HT-29 (cell line): ENCODE results near the gene SLC2A1. TPM values are rescaled to one million over a fixed set of nuclear protein-coding genes. Genes with fewer than 3 reads are reported as not detected.
"Not testable (repeated sequence)": the region's sequence is repeated elsewhere in the genome, so short reads cannot be mapped to it uniquely, and the experiment has no call there.

Experiments
- DNase-seq: peaks from one replicate; pipeline ENCODE4 v3.0.0-alpha.2; 2015; ENCODE audit warnings: low spot score
- total RNA-seq: library from RNA; depleted of rRNA; stranded (reverse); fragments of >200 nt; shearing (Covaris generic); gene quantifications from 2 replicates; pipeline ENCODE4 v1.2.3, GENCODE V29; 2014

The SLC2A1 gene
- total RNA-seq, 1 experiment from 2014 or later = 916 TPM

DNA sequence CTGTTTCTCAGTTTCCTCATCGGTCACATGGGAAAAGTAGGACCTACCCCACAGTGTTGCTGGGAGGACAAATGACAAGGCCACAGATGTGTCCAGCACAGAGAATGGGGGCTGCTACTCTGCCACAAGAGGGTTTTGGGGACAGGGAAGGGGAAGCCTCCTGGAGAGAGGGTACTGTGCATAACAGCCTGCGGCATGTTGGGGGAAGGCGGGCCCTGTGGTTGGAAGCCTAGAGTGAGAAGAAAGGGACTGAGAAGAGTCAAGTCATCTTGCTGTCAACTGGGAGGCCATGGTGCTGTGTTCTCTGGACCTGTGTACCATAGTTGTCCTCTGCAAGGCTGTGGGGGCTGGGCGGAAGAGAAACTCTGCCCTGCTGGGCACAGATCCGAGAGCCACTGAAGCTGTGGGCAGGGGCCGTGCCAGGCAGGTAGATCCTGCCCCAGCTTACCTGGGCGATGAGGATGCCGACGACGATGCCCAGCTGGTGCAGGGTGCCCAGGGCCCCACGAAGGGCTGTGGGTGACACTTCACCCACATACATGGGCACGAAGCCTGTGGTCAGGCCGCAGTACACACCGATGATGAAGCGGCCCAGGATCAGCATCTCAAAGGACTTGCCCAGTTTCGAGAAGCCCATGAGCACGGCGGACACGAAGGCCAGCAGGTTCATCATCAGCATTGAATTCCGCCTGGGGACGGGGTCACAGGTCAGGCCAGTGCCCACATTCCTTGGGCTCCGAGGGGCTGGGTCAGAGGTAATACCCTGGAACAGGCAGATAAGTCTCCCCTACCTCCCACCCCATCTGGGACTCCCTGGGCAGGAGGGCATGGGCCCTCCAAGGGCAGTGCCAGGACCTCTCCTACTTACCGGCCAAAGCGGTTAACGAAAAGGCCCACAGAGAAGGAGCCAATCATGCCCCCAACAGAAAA is 28.2 kb downstream of the SLC2A1 start:
- DNase-seq = no peak

DNA sequence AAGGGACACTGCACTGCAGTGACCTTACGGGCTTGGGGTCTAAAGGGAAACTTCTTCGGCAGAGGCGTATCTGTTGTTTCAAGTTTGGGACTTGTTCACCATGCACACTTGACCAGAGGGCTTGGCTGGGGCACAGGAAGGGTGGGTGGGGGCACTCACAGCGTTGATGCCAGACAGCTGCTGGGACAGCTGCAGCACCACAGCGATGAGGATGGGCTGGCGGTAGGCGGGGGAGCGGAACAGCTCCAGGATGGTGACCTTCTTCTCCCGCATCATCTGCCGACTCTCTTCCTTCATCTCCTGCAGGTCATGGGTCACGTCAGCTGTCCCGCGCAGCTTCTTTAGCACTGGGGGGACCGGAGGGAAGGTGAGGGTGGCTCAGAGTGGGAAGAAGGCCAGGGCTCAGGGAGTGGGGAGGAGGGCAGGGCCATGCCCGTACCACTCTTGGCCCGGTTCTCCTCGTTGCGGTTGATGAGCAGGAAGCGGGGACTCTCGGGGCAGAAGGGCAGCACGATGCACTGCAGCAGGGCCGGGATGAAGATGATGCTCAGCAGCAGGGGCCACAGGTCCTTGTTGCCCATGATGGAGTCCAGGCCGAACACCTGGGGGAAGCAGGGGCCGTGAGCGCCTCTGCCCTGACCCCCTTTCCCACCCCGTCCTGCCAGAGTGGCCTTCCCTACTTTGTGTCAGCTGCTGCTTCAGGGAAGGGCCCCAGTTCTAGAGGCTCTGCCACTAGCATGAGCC is 29.1 kb downstream of the SLC2A1 start:
- DNase-seq = no peak

DNA sequence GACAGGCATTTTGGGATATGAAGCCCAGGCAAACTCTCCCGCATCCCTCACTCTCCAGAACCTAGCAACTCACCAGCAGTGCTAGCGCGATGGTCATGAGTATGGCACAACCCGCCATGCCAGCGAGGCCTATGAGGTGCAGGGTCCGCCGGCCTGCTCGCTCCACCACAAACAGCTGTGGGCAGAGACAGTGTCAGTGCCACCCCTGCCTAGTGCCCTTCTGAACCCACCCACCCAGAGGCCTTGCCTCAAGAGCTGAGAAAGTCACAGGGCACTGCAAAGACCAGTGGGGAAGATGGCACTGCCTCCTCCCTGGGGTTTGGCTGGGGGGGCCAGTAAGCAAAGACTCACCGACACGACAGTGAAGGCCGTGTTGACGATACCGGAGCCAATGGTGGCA is 29.8 kb downstream of the SLC2A1 start:
- DNase-seq = no peak

DNA sequence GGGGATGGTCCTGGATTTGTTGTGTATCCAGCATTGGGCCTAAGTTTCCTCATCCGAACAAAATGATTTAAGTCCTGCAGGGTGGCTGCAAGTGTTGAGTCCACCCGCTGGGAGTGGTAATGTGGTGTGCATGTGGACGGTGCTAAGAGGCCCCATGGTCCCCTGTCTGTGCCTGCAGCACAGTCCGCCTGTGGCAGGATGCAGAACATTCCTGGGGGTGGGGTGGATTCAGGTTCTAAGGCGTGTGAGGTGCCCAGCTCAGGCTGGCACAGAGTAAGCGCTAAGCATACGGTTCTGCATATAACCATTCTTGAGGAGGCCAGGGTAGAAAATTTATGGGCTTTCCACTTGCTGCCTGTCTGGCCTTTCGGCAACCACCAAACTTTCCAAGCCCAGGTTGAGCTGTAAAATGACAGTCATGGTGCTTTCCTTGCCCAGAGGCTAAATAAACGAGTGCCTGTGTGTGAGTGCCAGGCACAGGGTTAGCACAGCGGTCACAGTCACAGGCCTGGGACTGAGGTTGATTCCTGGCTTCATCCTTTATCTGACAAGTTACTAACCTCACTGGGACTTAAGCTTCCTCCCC is 30.7 kb downstream of the SLC2A1 start:
- no peak for DNase-seq

DNA sequence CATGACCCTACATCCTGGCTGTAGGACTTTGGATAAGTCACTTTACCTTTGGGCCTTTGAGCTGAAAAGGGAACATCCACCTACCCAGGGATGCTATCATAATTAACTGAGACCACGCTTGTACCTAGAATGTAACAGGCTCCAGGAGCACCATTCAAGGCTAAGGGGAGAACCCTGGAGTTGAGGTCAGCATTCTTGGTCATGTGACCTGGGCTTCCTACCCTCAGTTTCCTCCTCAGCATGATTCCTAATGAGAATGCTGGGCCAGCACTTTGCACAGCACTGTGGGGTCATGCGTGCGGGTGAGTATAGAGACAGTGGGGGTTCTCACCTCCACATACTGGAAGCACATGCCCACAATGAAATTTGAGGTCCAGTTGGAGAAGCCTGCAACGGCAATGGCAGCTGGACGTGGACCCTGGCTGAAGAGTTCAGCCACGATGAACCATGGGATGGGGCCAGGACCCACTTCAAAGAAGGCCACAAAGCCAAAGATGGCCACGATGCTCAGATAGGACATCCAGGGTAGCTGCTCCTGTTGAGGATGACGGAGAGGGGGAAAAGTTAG is 31.3 kb downstream of the SLC2A1 start:
- no peak for DNase-seq

DNA sequence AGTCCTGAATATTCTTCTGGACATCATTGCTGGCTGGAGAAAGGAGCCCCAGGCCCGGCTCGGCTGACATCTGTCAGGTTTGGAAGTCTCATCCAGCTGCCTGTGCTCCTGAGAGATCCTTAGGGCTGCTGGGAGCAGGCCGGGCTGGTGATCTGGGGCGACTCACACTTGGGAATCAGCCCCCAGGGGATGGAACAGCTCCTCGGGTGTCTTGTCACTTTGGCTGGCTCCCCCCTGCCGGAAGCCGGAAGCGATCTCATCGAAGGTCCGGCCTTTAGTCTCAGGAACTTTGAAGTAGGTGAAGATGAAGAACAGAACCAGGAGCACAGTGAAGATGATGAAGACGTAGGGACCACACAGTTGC is 31.8 kb downstream of the SLC2A1 start:
- no peak for DNase-seq

DNA sequence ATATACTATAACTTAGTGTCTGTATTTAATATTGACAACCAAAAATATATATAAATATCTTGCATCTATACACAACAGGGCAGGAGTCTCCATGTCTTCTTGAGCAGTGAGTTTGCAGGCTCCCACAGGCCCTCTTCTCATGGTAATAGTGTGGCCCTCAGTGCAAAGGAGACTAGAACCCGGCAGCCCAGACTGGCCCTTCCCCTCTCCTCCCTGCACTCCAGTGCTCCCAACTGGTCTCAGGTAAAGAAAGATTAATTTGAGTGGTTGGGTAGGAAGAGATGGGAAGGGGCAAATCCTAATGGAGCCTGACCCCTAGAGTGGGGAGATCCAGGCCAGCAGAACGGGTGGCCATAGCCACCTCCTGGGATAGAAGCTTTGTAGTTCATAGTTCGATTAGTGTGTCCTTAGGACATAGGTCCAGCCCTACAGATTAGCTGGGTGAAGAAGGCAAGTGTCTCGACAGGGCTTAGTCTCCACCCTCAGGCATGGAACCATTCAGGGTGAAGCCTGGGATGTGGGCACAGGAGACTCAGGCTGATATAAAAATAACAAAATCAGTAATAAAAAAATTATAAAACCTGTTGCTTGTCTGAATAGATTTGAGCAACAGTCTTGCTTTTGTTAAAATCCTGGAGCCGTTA is 32.3 kb downstream of the SLC2A1 start:
- no peak for DNase-seq

DNA sequence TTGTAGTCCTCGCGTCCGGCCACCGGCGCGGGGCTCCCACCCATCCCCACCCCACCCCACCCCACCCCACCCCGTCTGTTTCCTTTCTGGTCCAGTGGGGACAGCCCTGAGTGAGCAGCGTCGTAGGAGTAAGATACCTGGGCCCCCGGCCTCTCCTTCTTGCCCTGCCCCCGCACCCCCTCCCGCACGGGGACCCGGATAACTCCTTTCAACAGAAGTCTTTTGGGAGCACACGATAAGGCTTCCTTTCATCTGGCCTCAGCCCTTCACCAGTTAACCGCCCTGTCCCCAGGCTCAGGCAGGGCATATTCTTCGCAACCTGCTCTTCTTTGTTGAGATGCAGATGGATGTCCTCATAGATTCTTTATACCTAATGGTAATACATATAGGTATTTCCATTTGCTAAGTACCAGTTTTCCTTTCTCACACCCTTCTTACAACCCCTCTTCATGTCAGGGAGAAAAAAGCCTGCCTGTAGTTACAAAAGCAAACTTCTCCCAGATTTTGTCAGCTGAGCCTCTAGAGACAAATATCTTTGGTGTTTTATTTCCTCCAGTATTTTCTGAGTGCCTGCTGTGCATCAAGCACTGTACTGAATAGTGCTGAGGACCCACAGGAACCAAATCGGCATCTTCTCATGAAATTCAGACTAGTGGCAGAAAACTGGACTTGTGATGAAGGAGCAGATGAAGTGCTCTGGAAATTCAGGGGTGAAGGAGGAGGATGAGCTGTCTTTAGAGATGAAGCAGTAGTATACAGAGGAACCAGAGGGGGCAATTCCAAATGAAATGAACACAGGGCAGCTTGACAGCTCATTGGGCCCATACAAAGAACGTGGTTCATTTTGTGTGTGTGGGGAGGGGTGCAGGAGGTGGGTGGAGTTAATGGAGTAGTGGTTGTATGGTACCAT is 33.6 kb downstream of the SLC2A1 start:
- peak; percentile 65 for DNase-seq

DNA sequence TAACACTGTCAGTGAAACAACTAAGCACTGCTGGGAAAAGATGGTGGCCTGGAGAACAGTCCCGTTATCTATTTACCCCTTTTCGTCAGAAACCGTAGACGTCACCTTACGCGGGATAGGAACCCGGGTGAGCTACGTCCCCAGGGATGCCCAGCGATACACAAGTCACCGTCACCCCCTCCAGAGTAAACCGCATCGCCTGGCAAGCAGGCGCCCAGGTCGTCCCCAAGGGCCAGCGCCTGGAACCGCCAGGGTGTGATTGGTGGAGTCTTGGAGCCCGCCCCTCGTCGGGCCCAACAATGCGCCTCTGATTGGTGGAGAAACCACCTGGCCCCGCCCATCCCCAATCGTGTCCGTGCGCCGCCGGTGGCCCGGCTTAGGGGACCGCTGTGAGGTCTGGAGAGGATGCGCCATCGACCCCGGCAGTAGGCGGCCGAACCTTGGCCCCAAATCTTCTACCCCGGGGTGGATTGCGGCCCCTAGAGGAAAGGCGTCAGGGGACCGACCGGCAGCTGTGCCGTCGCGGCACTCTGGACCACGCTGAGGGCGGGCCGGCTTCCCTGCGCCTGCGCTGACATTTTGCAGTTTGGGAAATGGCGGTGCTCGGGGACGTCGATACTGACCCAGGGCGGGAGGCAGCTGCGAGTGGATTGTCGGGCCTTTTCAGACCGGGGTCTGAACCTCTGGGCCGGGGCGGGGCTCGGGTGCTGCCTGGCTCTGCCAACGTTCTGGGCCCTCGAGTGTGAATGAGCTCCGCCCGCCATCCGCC is 34.4 kb downstream of the SLC2A1 start:
- peak; percentile 95 for DNase-seq

DNA sequence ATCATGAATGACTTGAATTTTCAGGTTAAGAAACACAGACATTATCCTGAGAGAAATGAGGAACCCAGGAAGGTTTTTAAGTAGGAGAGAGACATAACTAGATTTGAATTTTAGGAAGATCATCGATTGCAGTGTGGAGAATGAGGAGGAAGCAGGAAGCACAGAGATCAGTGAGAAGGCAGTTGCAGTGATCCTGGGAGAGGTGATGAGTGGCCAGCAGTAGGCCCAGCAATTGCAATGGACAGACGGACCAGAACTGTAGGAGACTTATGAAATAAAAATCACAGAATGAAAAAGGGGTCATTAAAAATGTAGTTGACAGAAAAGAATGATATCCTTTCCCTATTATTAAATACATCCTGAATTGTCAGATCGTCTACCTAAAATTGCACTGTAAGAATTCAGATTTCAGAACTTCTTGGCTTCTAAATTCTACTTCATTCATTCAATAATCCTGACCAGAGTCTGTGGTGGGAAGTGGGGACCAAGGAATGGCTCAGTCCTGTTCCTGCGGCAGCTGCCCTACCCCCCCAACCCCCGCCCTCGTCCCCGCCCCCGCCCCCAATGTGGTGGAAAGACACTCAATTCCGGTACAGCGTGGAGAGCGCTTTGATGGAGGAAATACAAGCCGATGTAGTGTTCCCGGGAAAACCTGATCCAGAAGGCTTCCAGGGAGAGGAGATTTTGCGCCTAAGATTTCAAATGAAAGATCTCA is 35.1 kb downstream of the SLC2A1 start:
- peak; percentile 43 for DNase-seq

DNA sequence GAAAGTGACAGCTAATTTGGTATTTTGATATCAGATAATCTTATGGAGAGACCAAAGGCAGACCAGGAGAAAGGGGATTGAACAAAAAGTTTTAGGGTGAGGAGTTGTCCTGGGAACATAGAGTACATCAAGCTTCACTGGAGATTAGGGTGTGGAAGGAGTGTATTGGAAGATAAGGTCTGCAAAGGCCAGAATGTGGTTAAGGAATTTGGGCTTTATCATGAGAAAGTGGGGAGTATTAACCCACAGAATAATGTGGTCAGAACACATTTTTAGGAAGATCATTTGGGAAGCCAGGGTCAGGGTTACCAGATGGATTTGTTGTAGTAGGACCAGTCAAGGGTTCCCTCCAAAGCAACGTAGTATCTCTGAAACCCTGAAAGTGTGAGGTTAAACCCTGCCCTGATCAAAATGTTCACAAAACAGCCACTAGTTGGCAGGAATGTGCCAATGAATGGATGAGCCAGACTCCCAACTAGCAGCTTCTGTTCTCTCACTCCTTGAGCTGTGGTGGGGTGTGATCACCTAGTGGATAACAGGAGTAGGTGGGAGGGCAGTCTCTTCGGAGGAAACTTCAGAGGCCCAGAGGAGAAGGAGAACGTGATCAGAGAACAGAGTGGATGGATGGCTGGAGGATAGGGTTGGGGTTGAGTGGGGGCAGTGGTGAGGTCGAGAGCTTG is 35.8 kb downstream of the SLC2A1 start:
- peak; percentile 91 for DNase-seq

DNA sequence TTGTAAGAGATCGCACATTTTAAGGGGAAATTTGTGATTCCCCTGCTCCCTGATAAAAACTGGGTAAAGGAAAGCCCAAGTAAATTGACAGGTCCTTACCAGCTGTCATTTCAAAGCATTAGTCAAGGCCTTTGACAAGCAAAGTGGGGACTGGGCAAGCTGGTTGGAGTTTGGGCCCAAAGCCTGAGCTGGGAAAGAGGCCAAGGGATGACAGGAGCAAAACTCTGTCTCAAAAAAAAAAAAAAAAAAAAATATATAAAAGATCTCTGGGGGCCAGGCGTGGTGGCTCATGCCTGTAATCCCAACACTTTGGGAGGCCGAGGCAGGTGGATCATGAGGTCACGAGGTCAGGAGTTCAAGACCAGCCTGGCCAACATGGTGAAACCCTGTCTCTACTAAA is 36.9 kb downstream of the SLC2A1 start:
- DNase-seq = no peak

DNA sequence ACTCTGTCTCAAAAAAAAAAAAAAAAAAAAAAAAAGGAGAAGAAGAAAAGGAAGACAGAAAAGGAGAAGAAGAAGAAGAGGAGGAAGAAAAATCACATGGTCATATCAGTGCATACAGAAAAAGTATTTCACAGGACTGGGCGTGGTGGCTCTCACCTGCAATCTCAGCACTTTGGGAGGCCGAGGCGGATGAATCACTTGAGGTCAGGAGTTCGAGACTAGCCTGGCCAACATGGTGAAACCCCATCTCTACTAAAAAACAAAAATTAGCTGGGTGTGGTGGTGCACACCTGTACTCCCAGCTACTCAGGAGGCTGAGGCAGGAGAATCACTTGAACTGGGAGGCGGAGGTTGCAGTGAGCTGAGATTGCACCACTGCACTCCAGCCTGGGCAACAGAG is 39.0 kb downstream of the SLC2A1 start:
- DNase-seq = not testable (repeated sequence)

DNA sequence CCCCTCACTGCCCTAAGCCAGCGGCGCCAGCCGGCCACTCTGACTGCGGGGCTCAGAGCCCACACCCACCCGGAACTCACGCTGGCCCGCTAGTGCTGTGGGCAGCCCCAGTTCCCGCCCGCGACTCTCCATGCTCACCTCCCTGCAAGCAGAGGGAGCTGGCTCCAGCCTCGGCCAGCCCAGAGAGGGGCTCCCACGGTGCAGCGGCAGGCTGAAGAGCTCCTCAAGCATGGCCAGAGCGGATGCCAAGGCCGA is 41.5 kb downstream of the SLC2A1 start:
- DNase-seq = no peak

DNA sequence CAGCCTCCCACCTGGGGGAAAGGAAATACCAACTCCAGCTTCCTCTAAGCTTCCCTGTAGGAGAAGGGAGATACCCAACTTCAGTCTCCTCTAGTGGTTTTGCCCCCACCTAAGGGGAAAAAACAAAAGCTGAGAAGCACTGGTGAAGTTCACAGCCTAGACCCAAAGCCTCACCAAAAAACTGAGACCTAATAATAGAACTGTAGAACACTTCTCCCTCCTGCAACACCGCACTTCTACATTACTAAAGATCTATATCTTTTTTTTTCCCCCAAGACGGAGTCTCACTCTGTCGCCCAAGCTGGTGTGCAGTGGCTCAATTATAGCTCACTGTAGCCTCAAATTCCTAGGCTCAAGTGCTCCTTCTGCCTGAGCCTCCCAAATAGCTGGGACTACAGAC is 43.2 kb downstream of the SLC2A1 start:
- no peak for DNase-seq

DNA sequence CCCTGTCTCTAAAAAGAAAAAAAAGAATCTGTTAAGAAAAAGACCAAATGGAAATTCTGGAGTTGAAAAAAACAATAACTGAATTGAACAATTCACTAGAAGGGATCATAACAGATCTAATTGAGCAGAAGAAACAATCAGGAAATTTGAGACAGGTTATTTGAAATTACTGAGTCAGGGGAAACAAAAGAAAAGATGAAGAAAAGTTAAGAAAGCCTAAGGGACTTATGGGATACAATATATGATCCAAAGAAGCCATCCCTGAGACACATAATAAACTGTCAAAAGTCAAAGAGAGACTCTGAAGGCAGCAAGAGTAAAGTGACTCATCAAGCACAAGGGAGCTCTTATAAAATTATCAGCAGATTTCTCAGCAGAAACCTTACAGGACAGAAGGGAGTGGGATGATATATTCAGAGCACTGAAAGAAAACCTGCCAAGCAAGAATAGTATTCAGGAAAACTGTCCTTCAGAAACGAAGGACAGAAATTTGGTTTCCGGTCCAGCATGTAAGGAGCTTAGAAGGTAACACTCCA is 44.5 kb downstream of the SLC2A1 start:
- DNase-seq = no peak

DNA sequence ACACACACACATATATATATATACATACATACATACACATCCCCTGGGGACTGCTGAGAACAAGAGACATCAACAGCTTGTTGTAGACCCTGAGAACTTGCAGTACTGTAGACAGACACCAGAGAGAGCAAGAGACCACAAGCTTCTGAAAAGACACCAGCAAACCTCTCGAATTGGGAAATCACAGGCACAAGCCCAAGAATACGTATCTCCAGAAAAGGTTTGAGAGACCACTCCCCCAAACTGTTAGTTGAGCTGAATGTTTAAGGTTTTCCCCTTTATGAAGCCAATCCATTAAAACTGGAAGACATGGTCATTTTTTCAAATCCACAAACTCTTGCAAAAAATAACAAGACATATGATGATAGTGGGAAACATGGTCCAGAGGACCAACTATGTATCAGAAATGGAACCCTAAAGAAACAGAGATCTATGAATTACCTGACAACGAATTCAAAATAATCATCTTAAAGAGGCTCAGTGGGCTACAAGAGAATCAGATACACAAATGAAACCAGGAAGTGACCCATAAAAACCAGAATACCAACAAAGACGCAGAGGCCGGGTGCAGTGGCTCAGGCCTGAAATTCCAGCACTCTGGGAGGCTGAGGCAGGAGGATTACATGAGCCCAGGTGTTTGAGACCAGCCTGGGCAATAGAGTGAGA is 45.1 kb downstream of the SLC2A1 start:
- DNase-seq = peak; percentile 86

DNA sequence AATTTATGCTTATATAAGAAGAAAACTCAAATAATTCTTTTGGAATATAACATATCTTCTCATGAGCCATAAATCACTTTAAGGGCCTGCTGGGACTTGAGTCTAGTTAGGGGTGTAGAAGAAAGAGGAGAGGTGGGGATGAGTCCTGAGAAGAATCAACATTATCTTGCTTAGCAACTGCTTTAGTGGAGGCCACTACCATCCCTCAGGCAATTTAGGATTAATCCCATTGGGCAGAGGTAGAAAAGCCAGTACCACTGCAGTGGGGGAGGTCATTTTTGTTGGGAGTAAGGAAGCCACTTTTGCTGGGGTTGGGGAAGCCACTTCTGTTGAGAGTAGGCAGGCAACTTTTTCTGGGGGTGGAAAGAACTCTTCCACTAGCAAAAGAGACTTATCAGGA is 47.7 kb downstream of the SLC2A1 start:
- no peak for DNase-seq
